ENCODE data around the gene CD300C. TPM values are rescaled to one million over a fixed set of nuclear protein-coding genes. Genes with fewer than 3 reads are reported as not detected.
"Not testable (repeated sequence)": the region's sequence is repeated elsewhere in the genome, so short reads cannot be mapped to it uniquely, and the experiment has no call there.

Gene CD300C
- total RNA-seq, 4 donors from 2014 or later, result 0.31 to 0.80 (median 0.53) TPM

DNA sequence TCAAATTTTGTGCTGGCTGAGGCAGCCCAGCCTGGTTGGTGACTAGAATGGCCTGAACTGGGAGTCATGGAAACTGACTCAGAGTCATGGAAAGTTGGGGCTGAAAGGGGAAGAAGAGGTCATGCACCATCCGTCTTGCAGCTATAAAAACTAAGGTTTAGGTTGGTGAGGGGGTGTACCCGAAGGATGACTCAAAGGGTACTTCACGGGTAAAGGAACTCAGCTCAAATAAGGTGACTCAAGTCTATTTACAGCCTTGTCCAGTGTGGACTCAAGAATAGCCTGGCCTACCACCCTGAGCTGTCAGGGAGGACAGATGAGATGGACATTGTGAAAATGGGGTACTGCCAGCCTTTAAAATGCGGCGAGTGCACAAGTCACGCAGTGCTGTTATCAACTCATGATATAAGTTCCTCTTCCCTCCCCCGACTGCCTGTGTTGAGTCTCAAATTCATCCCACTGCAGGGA, 33.3 kb downstream of the CD300C start:
- Histone ChIP-seq H3K27me3 (no peaks in the 10 kb centered on the region), H3K27ac (no peak overlapping the region), H3K9me3 (no peaks in the 10 kb centered on the region), H3K36me3 (no peaks in the 10 kb centered on the region), H3K4me1 (no peaks in the 10 kb centered on the region), H3K4me3 (no peak overlapping the region)
- 92% methylated on average over 7 of the region's 7 CpGs for WGBS
- TF ChIP-seq POLR2A (IDR thresholded peaks at IDR 0.05), result no peak
- no peak for TF ChIP-seq POLR2AphosphoS5 (IDR thresholded peaks at IDR 0.05)
- TF ChIP-seq EP300 (IDR thresholded peaks at IDR 0.05), result no peak
- TF ChIP-seq, protein P1, sequence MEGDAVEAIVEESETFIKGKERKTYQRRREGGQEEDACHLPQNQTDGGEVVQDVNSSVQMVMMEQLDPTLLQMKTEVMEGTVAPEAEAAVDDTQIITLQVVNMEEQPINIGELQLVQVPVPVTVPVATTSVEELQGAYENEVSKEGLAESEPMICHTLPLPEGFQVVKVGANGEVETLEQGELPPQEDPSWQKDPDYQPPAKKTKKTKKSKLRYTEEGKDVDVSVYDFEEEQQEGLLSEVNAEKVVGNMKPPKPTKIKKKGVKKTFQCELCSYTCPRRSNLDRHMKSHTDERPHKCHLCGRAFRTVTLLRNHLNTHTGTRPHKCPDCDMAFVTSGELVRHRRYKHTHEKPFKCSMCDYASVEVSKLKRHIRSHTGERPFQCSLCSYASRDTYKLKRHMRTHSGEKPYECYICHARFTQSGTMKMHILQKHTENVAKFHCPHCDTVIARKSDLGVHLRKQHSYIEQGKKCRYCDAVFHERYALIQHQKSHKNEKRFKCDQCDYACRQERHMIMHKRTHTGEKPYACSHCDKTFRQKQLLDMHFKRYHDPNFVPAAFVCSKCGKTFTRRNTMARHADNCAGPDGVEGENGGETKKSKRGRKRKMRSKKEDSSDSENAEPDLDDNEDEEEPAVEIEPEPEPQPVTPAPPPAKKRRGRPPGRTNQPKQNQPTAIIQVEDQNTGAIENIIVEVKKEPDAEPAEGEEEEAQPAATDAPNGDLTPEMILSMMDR (IDR thresholded peaks at IDR 0.05), result no peak
- peak in 1 of 2 donors; percentile 61 for DNase-seq (ENCODE audit: low spot score in 2 of 2)

DNA sequence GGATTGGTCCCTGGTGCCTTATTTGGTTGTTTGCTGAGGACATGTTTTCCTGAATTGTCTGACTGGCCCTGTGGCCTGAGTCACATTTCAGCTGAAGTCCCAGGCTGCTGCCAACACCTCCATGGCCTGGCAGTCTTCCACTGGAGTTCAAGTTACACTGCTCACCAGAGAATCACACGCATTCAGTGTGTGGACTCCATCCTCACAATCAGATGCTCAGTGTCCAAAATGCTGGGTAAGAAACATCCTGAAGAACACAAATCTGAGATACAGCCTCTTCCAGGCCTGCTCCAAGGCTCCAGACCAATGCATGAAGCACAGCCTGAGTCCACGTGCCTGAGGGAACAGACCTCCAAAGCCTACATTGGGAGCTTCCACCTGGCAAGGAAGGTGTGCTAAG, 33.9 kb downstream of the CD300C start:
- Histone ChIP-seq H3K36me3 (no peaks in the 10 kb centered on the region), H3K4me3 (no peak overlapping the region), H3K9me3 (no peaks in the 10 kb centered on the region), H3K27ac (no peak overlapping the region), H3K4me1 (no peaks in the 10 kb centered on the region), H3K27me3 (no peaks in the 10 kb centered on the region)
- DNase-seq (ENCODE audit: low spot score in 2 of 2), result peak in 1 of 2 donors; percentile 41
- WGBS, result 86% methylated on average over 1 of the region's 2 CpGs
- TF ChIP-seq, protein P1 (IDR thresholded peaks at IDR 0.05), result no peak
- TF ChIP-seq POLR2A (IDR thresholded peaks at IDR 0.05) (no peak), POLR2AphosphoS5 (IDR thresholded peaks at IDR 0.05) (no peak), EP300 (IDR thresholded peaks at IDR 0.05) (no peak)

DNA sequence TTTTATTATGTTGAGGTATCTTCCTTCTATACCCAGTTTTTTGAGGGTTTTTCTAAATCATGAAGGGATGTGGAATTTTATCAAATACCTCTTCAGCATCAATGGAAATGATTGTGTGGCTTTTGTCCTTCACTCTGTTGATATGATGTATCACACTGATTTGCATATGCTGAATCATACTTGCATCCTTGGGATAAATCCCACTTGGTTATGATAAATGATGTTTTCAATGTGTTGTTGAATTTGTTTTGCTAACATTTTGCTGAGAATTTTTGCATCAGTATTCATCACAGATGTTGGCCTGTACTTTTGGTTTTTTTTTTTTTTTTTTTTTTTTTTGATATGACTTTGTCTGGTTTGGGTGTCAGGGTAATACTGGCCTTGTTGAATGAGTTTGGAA, 37.8 kb downstream of the CD300C start:
- Histone ChIP-seq H3K36me3 (no peaks in the 10 kb centered on the region), H3K9me3 (no peaks in the 10 kb centered on the region), H3K4me1 (no peaks in the 10 kb centered on the region), H3K4me3 (no peak overlapping the region), H3K27ac (no peak overlapping the region), H3K27me3 (no peaks in the 10 kb centered on the region)
- TF ChIP-seq, protein P1 (IDR thresholded peaks at IDR 0.05), result no peak
- DNase-seq (ENCODE audit: low spot score in 2 of 2), result no peak

DNA sequence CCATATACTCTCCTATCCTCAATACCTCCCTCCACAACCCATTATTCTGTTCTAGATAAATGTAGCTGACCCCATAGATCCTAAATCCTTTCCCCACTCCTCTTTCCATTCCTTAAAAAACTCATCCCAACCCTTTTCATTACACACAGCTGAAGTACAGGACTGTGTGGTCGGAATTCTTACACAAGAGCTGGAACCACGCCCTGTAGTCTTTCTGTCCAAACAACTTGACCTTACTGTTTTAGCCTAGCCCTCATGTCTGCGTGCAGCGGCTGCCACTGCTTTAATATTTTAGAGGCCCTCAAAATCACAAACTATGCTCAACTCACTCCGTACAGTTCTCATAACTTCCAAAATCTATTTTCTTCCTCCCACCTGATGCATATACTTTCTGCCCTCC, 42.0 kb downstream of the CD300C start:
- H3K4me3 ChIP-seq, H3K4me1 ChIP-seq, H3K9me3 ChIP-seq, H3K27ac ChIP-seq, H3K27me3 ChIP-seq, H3K36me3 ChIP-seq: not testable (repeated sequence)
- 83% methylated on average over 5 of the region's 5 CpGs for WGBS
- peak in 1 of 2 donors; percentile 4 for DNase-seq (ENCODE audit: low spot score in 2 of 2)

DNA sequence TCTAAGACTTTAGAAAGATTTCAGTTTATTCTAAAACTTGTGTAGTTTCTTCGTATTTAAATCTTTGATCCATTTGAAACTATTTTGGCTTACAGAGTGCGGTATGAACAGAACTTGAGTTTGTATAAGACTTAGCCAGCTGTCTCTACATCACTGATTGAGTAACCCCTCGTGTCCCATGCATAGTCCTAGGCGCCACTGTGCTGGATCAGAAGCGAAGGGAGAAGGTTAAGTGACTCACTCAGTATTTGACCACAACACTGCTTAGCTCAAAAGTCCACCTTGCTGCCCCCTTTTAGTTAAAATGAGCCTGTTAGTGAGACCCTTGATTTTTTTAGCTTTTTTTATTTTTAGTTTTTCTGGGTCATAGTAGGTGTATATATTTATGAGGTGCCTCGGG, 43.1 kb downstream of the CD300C start:
- peaks cover 3% of the 10 kb centered on the region for H3K27me3 ChIP-seq
- no peaks in the 10 kb centered on the region for H3K4me1 ChIP-seq
- no peak overlapping the region for H3K4me3 ChIP-seq
- peak in 1 of 2 donors; percentile 34 for DNase-seq (ENCODE audit: low spot score in 2 of 2)
- no peaks in the 10 kb centered on the region for H3K36me3 ChIP-seq
- H3K9me3 ChIP-seq, result no peaks in the 10 kb centered on the region
- WGBS, result 72% methylated on average over 6 of the region's 6 CpGs
- TF ChIP-seq, protein P1 (IDR thresholded peaks at IDR 0.05), result no peak
- no peak for TF ChIP-seq POLR2AphosphoS5 (IDR thresholded peaks at IDR 0.05)
- no peak for TF ChIP-seq POLR2A (IDR thresholded peaks at IDR 0.05)
- TF ChIP-seq EP300 (IDR thresholded peaks at IDR 0.05), result no peak
- H3K27ac ChIP-seq, result no peak overlapping the region

DNA sequence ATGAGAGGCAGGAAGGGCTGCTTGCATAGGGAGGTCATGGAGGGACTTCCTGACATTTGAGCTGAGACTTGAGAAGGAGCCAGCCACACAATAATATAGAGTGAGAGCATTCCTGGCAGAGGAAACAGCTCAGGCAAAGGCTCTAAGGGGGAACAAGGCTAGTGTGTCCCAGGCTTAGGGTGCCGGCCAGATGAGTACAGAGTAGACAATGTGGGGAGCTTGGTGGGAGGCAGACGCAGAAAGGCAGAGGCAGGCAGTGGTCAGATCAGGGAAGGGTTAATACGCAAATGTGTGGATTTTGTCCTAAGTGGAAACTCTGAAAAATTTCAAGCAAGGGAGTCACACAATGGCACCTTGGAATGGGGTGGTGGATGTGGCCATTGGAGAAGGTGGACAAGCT, 45.9 kb downstream of the CD300C start:
- WGBS, result 88% methylated on average over 3 of the region's 3 CpGs
- Histone ChIP-seq H3K36me3 (no peaks in the 10 kb centered on the region), H3K4me3 (no peak overlapping the region), H3K9me3 (no peaks in the 10 kb centered on the region), H3K27ac (no peak overlapping the region), H3K4me1 (no peaks in the 10 kb centered on the region), H3K27me3 (peaks cover 5% of the 10 kb centered on the region)
- TF ChIP-seq, protein P1 (IDR thresholded peaks at IDR 0.05), result no peak
- no peak for TF ChIP-seq POLR2AphosphoS5 (IDR thresholded peaks at IDR 0.05)
- TF ChIP-seq POLR2A (IDR thresholded peaks at IDR 0.05), result no peak
- no peak for TF ChIP-seq EP300 (IDR thresholded peaks at IDR 0.05)
- peak in 1 of 2 donors; percentile 37 for DNase-seq (ENCODE audit: low spot score in 2 of 2)
